ENCODE measurements around the gene TOM1L2. TPM values are rescaled to one million over a fixed set of nuclear protein-coding genes. Genes with fewer than 3 reads are reported as not detected.

TOM1L2 gene
- total RNA-seq, 1 donor from 2014 or later: 33.7 TPM

GRCh38 chr17:17851103-17852002 lies 120.8 kb downstream of the TOM1L2 start:
- no peak for DNase-seq (ENCODE audit: extremely low read depth, low read depth, low spot score)

GRCh38 chr17:17849845-17850373 lies 122.3 kb downstream of the TOM1L2 start:
- DNase-seq (ENCODE audit: extremely low read depth, low read depth, low spot score): no peak

- no peak for DNase-seq (ENCODE audit: extremely low read depth, low read depth, low spot score)
These were observed 122.9 kb downstream of the TOM1L2 start for GRCh38 chr17:17849147-17849820.

- no peak for DNase-seq (ENCODE audit: extremely low read depth, low read depth, low spot score)
These were observed 123.7 kb downstream of the TOM1L2 start for GRCh38 chr17:17848311-17849082.

- DNase-seq (ENCODE audit: extremely low read depth, low read depth, low spot score): no peak
These were observed 124.5 kb downstream of the TOM1L2 start for GRCh38 chr17:17847726-17848125.

GRCh38 chr17:17847118-17847689 lies 125.0 kb downstream of the TOM1L2 start:
- no peak for DNase-seq (ENCODE audit: extremely low read depth, low read depth, low spot score)

GRCh38 chr17:17846645-17847044 lies 125.6 kb downstream of the TOM1L2 start:
- DNase-seq (ENCODE audit: extremely low read depth, low read depth, low spot score): no peak

- no peak for DNase-seq (ENCODE audit: extremely low read depth, low read depth, low spot score)
These were observed 126.2 kb downstream of the TOM1L2 start for GRCh38 chr17:17846003-17846402.

GRCh38 chr17:17845046-17845775 lies 127.0 kb downstream of the TOM1L2 start:
- DNase-seq (ENCODE audit: extremely low read depth, low read depth, low spot score): no peak

GRCh38 chr17:17844500-17844899 lies 127.7 kb downstream of the TOM1L2 start:
- DNase-seq (ENCODE audit: extremely low read depth, low read depth, low spot score): no peak

- no peak for DNase-seq (ENCODE audit: extremely low read depth, low read depth, low spot score)
These were observed 128.1 kb downstream of the TOM1L2 start for GRCh38 chr17:17844079-17844478.

GRCh38 chr17:17843096-17843495 lies 129.1 kb downstream of the TOM1L2 start:
- DNase-seq (ENCODE audit: extremely low read depth, low read depth, low spot score): no peak

- DNase-seq (ENCODE audit: extremely low read depth, low read depth, low spot score): no peak
These were observed 129.9 kb downstream of the TOM1L2 start for GRCh38 chr17:17842111-17842876.

- no peak for DNase-seq (ENCODE audit: extremely low read depth, low read depth, low spot score)
These were observed 130.6 kb downstream of the TOM1L2 start for GRCh38 chr17:17841601-17842025.

- DNase-seq (ENCODE audit: extremely low read depth, low read depth, low spot score): no peak
These were observed 131.2 kb downstream of the TOM1L2 start for GRCh38 chr17:17840751-17841591.

GRCh38 chr17:17839791-17840707 lies 132.2 kb downstream of the TOM1L2 start:
- DNase-seq (ENCODE audit: extremely low read depth, low read depth, low spot score): no peak
